GM19324 (cell line): ENCODE results near the gene ADAP2.
A peak's percentile ranks its signal among the peaks of the same experiment; 100 is the strongest.

Source experiments
- ATAC-seq: cut with Tn5 transposase; IDR thresholded peaks from one replicate; pipeline ENCODE4 v1.9.1; 2021; ENCODE audit warnings: mild to moderate bottlenecking, moderate library complexity; ENCODE audit not compliant: unreplicated experiment, low FRiP score

ADAP2 gene

GRCh38 chr17:31008374-31009041 is 86.8 kb downstream of the ADAP2 start:
- ATAC-seq = peak; percentile 48
